Measurements from ENCODE around the gene FAM111B.
"Not testable (repeated sequence)": the region's sequence is repeated elsewhere in the genome, so short reads cannot be mapped to it uniquely, and the experiment has no call there.

DNA sequence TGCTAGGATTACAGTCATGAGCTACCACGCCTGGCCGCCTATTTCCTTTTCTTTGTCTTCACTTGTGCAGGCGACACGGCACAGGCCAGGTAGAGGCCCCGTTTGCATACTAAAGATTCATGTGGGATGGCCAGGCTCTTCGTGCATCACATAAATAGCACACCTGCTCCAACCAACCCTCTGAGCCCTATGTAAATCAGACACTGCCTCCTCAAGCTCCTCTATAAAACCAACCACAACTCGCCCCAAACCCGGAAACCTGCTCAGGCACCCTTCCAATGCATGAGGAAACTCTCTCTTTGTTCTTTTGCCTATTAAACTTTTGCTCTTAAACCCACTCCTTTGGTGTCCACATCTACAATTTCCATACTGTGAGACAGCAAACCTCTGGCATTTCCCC lies 9.1 kb upstream of the FAM111B start:
- TF ChIP-seq, protein P1, sequence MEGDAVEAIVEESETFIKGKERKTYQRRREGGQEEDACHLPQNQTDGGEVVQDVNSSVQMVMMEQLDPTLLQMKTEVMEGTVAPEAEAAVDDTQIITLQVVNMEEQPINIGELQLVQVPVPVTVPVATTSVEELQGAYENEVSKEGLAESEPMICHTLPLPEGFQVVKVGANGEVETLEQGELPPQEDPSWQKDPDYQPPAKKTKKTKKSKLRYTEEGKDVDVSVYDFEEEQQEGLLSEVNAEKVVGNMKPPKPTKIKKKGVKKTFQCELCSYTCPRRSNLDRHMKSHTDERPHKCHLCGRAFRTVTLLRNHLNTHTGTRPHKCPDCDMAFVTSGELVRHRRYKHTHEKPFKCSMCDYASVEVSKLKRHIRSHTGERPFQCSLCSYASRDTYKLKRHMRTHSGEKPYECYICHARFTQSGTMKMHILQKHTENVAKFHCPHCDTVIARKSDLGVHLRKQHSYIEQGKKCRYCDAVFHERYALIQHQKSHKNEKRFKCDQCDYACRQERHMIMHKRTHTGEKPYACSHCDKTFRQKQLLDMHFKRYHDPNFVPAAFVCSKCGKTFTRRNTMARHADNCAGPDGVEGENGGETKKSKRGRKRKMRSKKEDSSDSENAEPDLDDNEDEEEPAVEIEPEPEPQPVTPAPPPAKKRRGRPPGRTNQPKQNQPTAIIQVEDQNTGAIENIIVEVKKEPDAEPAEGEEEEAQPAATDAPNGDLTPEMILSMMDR (IDR thresholded peaks at IDR 0.05; ENCODE audit: insufficient read depth, low read length): not testable (repeated sequence)
- TF ChIP-seq POLR2AphosphoS5 (IDR thresholded peaks at IDR 0.05; ENCODE audit: low read depth); GABPA (IDR thresholded peaks at IDR 0.05; ENCODE audit: low read depth); SPI1 (IDR thresholded peaks at IDR 0.05; ENCODE audit: borderline replicate concordance, low read depth): not testable (repeated sequence)
- TF ChIP-seq, protein P2, sequence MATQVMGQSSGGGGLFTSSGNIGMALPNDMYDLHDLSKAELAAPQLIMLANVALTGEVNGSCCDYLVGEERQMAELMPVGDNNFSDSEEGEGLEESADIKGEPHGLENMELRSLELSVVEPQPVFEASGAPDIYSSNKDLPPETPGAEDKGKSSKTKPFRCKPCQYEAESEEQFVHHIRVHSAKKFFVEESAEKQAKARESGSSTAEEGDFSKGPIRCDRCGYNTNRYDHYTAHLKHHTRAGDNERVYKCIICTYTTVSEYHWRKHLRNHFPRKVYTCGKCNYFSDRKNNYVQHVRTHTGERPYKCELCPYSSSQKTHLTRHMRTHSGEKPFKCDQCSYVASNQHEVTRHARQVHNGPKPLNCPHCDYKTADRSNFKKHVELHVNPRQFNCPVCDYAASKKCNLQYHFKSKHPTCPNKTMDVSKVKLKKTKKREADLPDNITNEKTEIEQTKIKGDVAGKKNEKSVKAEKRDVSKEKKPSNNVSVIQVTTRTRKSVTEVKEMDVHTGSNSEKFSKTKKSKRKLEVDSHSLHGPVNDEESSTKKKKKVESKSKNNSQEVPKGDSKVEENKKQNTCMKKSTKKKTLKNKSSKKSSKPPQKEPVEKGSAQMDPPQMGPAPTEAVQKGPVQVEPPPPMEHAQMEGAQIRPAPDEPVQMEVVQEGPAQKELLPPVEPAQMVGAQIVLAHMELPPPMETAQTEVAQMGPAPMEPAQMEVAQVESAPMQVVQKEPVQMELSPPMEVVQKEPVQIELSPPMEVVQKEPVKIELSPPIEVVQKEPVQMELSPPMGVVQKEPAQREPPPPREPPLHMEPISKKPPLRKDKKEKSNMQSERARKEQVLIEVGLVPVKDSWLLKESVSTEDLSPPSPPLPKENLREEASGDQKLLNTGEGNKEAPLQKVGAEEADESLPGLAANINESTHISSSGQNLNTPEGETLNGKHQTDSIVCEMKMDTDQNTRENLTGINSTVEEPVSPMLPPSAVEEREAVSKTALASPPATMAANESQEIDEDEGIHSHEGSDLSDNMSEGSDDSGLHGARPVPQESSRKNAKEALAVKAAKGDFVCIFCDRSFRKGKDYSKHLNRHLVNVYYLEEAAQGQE (IDR thresholded peaks at IDR 0.05; ENCODE audit: insufficient replicate concordance, low read depth): not testable (repeated sequence)
